ENCODE data around the gene ATP13A1.

Gene ATP13A1

DNA sequence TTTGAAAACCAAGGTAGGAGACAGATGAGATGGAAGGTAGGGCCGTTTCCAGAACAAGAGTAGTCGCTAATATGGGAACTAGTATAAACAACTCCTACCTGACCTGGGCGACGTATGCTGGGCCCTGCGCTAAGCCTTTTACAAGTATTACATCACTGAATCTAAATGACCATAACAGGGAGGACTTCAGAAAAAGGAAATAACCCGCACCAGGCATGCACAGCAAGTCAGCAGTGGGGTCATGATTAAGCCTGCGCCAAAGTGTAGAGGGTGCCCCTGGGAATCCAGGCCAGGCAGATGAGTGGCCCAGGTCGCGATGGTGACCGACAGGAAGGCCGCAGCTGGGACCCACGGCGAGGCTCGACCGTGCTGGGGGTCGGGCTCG lies 613 bp downstream of the ATP13A1 start:
- no peak for DNase-seq (ENCODE audit: low read depth)

DNA sequence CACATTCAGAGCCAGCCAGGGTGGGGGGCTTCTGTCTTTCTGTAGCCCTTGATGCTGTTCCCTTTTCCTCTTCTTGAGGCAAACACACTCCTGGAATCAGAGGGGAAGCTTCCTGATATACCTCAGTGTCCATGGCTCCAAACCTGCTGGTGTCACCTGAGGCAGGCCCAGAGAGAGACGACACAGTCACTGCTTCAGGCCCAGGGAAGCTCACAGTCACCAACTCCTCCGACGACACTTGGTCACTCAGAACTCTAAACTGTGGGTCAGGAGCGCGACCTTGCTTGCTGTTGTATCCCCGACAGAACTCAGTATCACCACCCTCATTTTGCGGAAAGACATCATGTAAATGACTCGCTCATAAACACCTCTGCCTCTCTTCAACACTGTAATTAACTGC lies 1.1 kb downstream of the ATP13A1 start:
- no peak for DNase-seq (ENCODE audit: low read depth)

DNA sequence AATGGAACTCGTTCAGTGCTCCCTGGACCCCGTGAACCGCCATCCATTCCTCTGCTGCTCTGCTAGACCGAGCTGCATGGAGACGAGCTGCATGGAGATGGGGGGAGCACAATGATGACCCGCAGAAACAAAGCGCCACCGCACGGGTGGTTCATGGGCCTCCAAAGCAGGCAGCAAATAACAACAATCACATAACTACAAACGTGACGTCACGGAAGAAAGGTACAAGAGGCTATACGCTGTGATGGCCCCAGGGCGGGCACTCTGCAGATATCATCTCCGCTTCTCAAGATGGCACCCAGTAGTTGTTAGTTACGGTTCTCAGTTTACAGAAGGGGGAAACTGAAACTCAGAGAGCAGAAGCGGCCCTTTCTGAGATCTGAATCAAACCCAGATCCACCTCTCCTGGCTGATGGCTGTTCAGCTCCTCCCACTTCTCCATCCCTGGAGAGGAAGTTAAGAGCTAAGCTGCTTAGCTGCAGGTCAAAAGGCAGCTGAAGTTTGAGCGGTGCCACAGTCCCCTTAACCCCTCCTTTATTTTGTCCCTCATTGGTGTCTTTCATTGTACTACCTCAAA lies 1.7 kb downstream of the ATP13A1 start:
- DNase-seq (ENCODE audit: low read depth), result no peak

DNA sequence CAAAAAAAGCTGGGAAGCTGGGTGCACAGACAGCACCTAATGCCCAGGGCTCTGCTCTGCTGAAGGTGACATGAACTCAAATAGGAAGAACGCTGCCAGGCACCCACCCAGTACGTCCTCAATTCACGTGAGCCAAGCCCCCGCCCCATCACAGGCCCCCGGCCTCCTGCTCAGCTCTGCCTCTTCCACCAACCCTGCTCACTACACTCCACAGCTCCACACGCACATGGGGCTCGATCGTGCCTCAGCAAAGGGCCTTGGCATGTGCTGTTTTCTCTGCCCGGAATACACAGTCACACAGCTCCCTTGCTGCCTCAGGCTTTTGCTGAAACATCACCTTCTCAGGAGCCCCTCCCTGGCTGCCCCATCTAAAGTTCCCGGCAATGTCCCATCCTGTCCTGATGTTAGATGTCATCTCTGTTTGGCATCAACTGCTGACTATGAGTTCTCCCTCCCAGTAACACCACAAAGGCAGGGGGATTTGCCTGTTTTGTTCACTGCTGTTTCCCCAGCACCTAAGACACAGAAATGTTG lies 2.3 kb downstream of the ATP13A1 start:
- DNase-seq (ENCODE audit: low read depth), result no peak

DNA sequence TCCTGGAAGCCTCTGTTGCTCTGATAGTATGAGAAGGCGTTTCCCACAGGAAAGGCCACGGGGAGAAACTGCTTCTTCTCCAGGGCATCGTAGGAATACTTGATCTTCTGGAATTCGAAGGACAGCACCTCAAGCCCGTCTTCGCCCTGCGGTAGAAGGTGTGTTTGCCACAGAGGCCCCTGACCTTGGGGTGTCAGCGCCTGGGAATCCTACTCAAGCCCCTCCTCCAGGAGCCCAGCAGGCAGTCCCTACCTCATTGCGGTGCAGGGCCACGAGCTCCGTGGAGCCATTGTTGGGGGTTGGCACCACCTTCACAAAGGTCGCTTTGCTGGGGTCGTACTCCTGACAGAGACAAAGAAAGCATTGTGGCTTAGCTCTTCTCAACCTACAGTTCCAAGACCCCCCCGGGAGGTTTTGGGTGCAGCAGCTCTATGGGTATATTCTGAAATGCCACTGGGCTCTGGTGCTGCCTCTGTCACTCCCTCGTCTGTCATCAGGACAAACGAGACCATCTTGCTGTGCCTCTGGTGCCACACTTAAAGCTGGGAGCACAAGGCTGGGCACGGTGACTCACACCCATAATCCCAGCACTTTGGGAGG lies 3.7 kb downstream of the ATP13A1 start:
- no peak for DNase-seq (ENCODE audit: low read depth)

DNA sequence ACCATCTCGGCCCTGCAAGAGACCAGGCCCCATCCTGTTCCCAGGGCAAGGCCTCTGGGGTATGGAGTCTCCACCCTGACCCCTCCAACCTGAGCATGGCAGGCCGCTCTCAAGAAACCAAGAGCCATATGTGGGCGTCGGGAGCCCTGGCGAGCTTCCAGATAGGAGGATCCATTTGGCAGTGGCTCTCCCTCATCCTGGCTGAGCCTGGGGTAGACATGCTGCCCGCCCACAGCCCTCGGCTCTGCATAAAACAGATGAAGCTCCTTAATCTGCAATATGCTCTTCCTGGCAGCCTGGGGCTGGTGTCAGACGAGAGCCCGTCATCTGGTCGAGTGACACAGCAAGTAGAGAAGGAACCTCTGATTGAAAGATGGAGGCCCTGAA lies 6.1 kb downstream of the ATP13A1 start:
- DNase-seq (ENCODE audit: low read depth), result no peak

DNA sequence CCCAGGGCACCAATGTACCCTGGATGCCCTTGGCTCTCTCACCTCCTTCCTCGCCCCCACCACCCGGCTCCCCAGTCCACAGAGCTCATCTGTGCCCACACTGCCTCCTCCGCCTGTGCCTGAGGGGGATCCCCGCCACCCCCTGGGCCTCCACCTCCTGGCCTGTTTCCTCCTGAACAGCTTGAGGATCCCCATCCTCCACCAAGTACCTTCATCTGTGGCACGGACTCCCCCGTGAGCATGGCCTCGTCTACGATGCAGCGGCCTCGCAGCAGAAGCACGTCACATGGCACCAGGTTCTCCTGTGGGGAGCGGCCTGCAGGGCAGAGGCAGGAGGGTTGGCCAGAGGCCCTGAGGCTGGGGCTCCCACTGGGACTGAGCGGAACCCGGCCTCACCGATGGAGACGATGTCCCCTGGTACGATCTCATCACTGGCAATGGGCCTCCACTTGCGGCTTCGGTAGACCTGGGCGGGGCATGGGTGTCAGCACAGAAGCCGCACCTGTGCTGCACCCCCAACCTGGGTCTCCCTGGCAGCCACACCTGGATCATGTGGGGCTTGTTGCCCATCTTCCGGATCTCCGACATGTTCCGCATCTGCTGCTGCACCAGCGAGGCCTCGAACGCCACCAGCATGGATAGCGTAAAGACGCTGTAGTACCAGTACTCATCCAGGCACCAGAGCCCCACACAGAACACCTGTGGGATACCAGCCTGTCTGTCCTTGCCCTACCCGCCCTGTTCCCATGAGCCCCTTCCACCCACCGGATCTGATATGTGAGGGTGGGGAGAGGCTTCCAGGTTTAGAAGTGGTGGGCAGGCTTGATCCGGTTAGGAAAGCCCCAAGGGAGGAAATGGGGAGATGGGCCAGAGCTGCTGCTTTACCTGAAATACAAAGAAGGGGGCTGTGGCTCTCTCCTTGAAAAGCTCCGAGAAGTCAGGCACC lies 6.8 kb downstream of the ATP13A1 start:
- DNase-seq (ENCODE audit: low read depth), result no peak

DNA sequence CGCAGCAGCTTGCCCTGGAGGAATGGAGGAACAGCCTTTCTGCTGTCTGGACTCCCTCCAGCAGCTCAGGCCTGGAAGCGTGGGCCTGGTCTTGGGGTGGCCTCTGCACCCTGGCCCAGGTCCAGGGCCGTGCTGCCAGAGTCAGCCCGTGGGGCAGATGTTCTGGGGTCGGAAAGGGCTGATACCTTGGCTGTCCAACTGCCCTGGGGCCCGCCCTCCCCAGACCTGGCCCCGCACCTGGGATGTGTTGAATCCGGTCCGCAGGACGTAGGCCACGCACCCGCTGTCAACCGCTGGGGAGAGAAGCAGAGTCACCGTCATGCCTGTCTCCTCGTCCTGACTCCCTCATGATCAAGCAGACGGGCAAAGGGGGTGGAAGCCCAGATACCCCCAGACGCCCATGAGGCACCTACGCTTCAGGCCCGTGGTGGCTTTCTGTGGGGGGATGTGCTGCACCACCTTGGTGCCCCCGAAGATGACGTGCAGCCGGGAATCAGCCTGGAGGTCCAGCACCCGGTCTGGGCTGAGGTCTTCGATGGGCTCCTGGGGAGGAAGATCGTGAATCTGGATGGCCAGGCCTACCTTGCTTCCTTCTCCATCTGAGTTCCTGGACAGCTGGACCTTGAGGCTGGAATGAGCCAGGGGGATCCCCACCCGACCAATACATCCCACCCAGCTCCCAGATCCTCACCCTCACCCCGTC lies 7.7 kb downstream of the ATP13A1 start:
- no peak for DNase-seq (ENCODE audit: low read depth)

DNA sequence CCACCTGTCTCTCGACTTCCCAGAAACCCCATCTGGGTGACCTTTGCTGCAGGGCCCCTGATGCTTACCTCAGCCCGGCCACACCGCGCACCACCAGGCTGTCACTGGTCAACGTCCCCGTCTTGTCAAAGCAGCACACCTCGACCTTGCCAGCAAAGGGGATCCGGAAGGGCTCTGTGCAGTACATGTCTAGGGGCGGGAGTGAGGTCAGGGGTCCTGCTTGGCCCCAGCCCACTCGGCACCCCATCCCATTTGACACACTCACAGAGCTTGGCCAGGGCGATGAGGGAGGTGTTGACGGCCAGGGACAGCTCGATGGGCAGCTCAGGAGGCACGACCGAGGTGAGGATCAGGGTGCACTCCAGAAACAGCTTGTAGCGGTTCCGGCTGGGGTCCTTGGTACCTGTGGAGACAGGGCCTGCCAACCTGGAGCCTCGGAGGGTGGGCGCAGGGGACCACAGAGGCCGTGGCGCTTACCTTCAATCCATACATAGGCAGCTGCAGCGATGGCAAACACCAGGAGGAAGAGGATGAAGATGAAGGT lies 8.4 kb downstream of the ATP13A1 start:
- DNase-seq (ENCODE audit: low read depth), result no peak

DNA sequence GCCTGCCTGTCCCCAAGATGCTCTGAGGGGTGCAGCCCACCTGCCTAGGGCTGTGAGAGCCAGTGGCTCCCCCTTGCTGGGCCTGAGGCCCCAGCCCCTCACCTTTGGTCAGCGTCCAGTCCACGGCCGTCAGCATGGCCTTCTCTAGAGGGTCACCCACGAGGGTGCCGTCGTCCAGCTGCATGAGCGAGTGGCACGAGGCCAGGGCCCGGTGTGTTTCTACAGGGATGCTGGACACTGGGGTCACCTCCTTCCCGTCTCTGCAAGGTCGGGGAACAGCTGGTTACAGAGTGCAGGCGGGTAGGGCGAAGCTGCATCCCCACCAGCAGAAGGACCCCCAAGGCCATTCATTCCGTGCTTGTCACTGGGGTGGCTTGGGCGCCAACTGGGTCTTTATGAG lies 9.0 kb downstream of the ATP13A1 start:
- no peak for DNase-seq (ENCODE audit: low read depth)

DNA sequence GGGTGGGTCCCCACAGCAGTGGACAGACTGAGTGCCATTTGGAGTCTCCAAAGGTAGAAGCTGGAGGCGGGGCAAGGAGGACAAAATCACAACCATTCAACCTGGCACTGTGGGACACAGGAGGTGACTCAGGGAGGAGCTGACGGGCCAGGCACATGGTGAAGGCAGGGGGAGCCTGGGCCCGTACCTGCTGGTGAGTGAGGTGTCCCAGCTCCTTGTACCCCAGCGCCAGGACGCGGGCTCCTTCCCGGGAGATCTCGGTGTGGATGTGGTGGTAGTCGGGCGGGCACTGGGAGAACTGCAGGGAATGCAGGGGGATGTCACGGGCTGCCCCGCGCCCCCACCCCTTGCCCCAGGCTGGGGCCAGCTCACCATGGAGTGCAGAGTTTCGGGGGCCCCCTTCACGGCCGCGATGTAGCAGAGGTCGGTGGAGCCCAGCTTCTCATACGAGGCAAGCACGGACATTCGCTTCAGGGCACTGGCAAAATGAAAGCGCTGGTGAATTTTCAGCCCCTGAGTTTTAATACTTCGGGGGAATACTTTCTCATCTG lies 9.8 kb downstream of the ATP13A1 start:
- no peak for DNase-seq (ENCODE audit: low read depth)

DNA sequence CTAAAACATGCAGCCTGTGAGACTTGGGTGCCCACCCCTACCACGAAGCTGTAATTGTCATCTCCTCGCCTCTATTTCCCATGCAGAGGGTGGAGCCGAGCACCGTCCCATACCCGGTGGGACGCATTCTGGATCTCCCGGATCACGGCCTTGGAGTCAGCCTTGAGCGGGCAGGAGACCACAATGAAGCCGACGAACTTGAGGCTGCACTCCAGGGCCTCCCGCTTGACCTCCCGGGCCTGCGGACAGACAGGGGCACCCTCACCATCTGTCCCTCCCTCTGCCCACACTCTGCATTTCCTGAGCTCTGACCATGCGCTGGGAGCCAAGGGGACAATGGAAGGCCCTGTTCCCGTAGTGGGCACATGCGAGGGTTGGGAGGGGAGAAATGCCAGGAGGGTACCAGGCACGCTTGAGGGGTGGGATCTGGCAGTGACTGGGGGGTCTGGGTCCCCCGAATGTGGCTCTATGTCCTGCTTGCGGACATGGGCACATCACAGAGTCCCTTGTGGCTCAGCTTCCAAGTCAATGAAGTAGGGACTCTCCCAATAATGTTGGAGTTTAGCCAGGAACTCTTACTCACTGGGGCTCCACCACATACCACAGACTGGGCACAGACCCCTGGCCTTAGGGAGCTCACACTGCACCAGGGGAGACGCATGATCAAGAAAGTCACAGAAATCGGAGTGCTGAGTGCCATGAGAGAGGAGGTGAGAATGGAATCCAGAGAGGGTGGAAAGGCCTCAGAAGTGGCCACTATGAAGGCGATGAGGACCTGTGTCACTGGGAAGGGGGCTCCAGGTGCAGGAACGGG lies 10.8 kb downstream of the ATP13A1 start:
- no peak for DNase-seq (ENCODE audit: low read depth)

DNA sequence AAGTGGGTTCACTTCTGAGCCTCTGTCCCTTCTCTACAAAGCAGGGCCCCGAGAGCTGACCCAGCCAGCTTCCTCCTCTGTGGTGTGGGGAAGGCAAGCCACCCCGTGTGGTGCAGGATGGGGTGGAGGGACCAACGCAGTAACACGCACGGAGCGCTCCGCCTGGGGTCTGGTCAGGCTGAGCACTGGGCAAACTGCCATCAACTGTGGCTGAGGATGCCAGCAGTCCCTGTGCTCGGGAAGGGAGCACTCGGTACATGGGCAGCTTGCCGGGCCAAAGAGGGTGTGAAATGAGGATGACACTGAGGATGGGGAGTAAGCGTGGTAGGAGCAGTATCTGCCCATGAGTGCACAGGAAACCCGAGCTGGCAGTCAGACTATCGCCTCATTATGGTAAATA lies 12.4 kb downstream of the ATP13A1 start:
- DNase-seq (ENCODE audit: low read depth), result no peak

DNA sequence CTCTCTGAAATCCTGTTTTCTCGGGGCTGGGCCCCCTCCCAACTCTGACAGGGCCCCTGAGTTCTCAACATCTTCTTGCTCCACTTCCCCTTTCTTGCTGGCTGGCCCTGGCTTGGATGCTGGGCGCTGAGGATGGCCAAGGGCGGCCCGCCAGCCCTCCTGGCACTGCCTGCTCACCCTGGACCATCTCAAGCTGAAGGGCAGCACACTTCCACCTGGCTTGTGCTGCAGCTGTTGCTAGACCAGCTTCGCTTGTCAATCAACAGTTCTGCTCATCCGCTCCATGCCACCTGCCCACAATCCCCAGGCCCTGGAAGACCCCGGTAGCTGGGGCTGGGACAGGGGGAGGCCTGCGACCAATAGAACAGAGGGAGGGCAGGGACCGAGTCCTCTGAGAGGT lies 13.1 kb downstream of the ATP13A1 start:
- DNase-seq (ENCODE audit: low read depth), result no peak

DNA sequence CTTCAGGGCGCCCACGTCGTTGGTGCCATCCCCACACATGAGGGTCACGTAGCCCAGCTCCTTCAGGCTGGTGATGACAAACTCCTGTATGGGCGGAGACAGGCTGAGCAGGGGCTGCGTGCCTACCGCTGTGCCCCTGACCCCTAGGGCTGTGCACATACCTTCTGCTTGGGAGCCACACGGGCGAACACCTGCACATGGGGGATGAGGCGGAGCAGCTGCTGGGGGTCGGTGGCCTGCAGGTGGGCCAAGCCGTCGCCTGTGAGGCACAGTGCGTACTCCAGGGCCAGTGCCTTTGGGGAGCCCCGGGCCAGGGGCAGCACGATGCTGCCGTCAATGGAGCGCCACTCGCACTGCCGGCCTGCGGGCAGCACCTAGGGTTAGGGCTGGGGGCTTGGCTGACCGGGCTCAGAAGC lies 13.9 kb downstream of the ATP13A1 start:
- DNase-seq (ENCODE audit: low read depth), result no peak

DNA sequence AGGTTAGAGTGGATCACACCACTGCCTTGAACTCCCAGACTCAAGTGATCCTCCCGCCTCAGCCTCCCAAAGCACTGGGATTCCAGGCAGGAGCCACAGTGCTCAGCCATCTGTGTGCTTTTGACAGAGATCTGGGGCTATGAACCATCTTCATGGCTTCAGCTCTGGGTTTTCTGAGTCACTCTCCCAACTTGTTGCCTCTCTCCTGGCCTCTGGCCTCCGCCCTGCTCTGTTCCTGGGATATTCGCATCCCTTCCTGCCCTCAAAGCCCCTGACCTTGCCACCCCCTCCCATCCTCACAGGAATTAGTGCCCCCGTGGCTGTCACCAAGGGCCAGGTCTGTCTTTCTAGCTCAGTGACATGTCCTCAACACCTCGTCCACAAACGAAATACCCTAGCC lies 14.3 kb downstream of the ATP13A1 start:
- DNase-seq (ENCODE audit: low read depth), result no peak

DNA sequence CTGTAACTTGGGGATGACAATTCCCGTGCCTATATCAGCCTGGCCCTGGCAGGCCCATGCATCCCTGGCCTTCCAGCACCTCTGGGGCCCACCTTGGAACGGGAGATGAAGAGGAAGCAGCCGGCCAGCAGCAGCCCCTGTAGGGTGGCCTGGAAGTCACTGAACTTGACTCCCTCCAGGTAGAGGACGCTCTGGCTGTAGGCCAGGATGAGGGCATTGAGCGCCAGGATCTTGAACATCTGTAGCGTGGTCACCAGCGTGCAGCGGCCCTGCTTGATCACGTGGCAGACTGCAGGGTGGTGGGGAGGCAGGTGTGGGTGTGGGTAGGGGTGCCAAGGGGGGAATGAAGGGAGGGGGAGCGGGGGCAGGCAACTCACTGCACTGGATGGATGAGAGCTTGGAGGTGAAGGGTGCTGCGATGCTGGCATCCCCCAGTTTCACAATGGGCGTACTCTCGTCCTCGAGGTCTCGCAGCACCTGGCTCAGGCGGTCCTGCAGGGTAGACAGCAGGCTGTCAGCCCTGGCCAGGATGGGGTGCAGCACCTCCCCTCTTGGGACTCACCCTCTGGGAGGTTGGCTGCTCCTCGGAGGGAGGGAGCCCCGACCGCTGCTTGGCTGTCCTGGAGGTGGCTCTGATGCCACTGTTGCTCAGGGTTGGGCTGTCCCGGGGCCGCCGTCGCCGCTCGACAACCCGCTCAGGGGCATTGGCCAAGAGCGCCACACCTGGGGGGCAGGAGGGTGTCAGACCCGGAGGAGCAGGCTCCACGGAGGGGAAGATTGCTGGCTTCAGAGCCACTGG lies 16.2 kb downstream of the ATP13A1 start:
- DNase-seq (ENCODE audit: low read depth), result no peak

DNA sequence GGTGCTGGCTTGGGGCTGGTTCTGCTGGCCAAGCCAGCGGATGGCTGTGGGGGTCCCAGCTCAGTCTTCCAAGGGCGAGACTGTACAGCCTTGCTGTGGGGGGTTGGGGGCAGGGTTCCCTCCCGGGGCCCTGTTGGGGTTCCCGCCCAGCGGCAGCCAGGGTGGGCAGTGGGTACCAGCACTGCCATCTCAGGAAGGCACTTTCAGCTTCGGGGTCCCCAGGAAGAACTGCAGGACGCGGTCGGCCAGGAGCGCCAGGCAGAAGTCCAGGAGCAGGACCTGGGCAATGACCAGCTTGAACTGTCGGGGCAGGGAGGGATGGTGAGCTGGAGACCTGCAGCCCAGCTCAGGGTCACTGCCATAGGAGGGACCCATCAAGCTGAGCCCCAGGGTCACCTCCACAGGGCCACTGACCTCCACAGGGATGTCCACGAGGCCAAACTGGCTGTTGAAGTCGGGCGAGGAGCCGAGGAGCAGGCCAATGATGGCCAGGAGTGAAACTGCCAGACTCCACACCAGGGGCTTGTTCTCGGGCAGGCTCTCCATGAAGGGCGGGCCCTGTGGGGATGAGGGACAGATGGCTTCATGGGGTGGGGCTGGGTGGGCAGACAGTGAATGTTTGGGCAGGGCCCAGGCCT lies 18.1 kb downstream of the ATP13A1 start:
- DNase-seq (ENCODE audit: low read depth), result no peak

DNA sequence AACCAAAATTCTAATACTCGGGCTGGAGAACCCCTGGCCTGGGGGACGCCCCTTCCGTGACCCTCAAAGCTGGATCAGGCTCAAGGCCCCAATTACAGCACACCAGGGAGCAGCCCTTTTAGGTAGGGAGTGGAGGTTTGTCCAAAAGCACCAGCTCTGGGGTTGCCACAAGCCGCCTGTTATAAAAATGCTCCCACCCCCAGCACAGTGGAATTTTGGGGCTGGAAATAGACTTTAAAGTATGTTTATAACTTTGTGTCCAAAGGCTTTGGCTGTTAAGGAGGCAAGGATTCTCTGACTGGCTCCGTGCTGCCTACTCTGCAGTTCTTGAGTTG lies 19.5 kb downstream of the ATP13A1 start:
- DNase-seq (ENCODE audit: low read depth), result no peak
